ENCODE data around the gene HOXB2. TPM values are rescaled to one million over a fixed set of nuclear protein-coding genes. Genes with fewer than 3 reads are reported as not detected.

HOXB2 gene
- total and polyA plus RNA-seq, 9 of the 15 experiments (the other 6 are each of a cell fraction or from before 2014, with no cell fraction given): 2.1 to 97.7 (median 21.2) TPM

GRCh38 chr17:48541577-48542113 is 3.3 kb downstream of the HOXB2 start (continued):
- TF ChIP-seq ZBTB33 (CRISPR knock-in tag; IDR thresholded peaks at IDR 0.05) (no peak), TCF3 (CRISPR knock-in tag; IDR thresholded peaks at IDR 0.05) (no peak), ZBTB9 (CRISPR knock-in tag; IDR thresholded peaks at IDR 0.05) (no peak), EZH2 (IDR thresholded peaks at IDR 0.05; ENCODE audit: borderline replicate concordance, low read depth, low read length) (no peak), ARNT (IDR thresholded peaks at IDR 0.05) (no peak), SMARCA4 (IDR thresholded peaks at IDR 0.05) (no peak), CXXC5 (CRISPR knock-in tag; IDR thresholded peaks at IDR 0.05) (peak; percentile 54), ZNF699 (CRISPR knock-in tag; IDR thresholded peaks at IDR 0.05; ENCODE audit: insufficient replicate concordance) (no peak), CCNT2 (IDR thresholded peaks at IDR 0.05; ENCODE audit: borderline replicate concordance, extremely low read depth, insufficient read length, low read depth, low read length) (peak; percentile 62), HSF4 (CRISPR knock-in tag; IDR thresholded peaks at IDR 0.05; ENCODE audit: borderline replicate concordance) (no peak), ZNF212 (CRISPR knock-in tag; IDR thresholded peaks at IDR 0.05) (no peak), TCF7L2 (IDR thresholded peaks at IDR 0.05; ENCODE audit: low read depth, low read length) (no peak), POLR2AphosphoS5 (IDR thresholded peaks at IDR 0.05; ENCODE audit: control insufficient read depth, insufficient read depth, low read depth, low read length) (peak; percentile 70), RBM15 (IDR thresholded peaks at IDR 0.05; ENCODE audit: insufficient read depth, low read length) (no peak), PATZ1 (CRISPR knock-in tag; IDR thresholded peaks at IDR 0.05; ENCODE audit: borderline replicate concordance) (0 out of 2 replicates have a peak, but pooled peaks have one; percentile 13), HMGXB4 (CRISPR knock-in tag; IDR thresholded peaks at IDR 0.05) (no peak), ILF3 (IDR thresholded peaks at IDR 0.05; ENCODE audit: borderline replicate concordance) (no peak), ZNF586 (CRISPR knock-in tag; conservative IDR thresholded peaks at IDR 0.05) (no peak), FIP1L1 (IDR thresholded peaks at IDR 0.05; ENCODE audit: low read depth, low read length, poor library complexity, severe bottlenecking) (peak; percentile 27), RUNX1 (IDR thresholded peaks at IDR 0.05; ENCODE audit: low read depth) (no peak), ZBTB17 (CRISPR knock-in tag; IDR thresholded peaks at IDR 0.05) (no peak), CAMTA2 (CRISPR knock-in tag; conservative IDR thresholded peaks at IDR 0.05) (no peak)
